Small intestine (tissue), 7 donors: ENCODE data around the gene SNAPC5. TPM values are rescaled to one million over a fixed set of nuclear protein-coding genes. Genes with fewer than 3 reads are reported as not detected.
"Not testable (repeated sequence)": the region's sequence is repeated elsewhere in the genome, so short reads cannot be mapped to it uniquely, and the experiment has no call there.

Source experiments
- DNase-seq, 2 donors: peaks; one replicate each; pipeline versions ENCODE4 v3.0.0 to v3.0.0-alpha.2; 2013
- FAIRE-seq: peaks from 2 replicates; lab custom pipeline; 2012; peaks lifted over from hg19 to GRCh38; lab: Jason Lieb, UNC
- H3K27ac ChIP-seq, 3 donors: one replicate each; pipeline ENCODE4 v1.5.1; 2013; ENCODE audit warnings: low read length in 2 of 3, mild to moderate bottlenecking in 2 of 3, control low read depth in 1 of 3, inconsistent platforms in 1 of 3, low read depth in 1 of 3, moderate library complexity in 1 of 3
- H3K27me3 ChIP-seq, 3 donors: one replicate each; pipeline ENCODE4 v1.6.1; 2013; ENCODE audit warnings: low read length in 3 of 3, inconsistent platforms in 1 of 3; ENCODE audit not compliant: control insufficient read depth in 3 of 3, insufficient read depth in 3 of 3
- H3K36me3 ChIP-seq, 3 donors: one replicate each; pipeline ENCODE4 v1.6.1; 2013; ENCODE audit warnings: low read length in 3 of 3, inconsistent platforms in 1 of 3, low read depth in 1 of 3, mild to moderate bottlenecking in 1 of 3, moderate library complexity in 1 of 3; ENCODE audit not compliant: control insufficient read depth in 3 of 3, insufficient read depth in 2 of 3
- H3K4me1 ChIP-seq, 3 donors: one replicate each; pipeline ENCODE4 v1.6.1; 2013; ENCODE audit warnings: low read length in 2 of 3, inconsistent platforms in 1 of 3, low read depth in 1 of 3, mild to moderate bottlenecking in 1 of 3, moderate library complexity in 1 of 3; ENCODE audit not compliant: control insufficient read depth in 3 of 3, insufficient read depth in 2 of 3
- H3K4me3 ChIP-seq, 3 donors: one replicate each; pipeline ENCODE4 v1.5.1; 2013; ENCODE audit warnings: low read length in 3 of 3, control low read depth in 1 of 3, inconsistent platforms in 1 of 3, low read depth in 1 of 3, mild to moderate bottlenecking in 1 of 3, moderate library complexity in 1 of 3
- H3K9me3 ChIP-seq, 2 donors: one replicate each; pipeline ENCODE4 v1.6.1; 2013; ENCODE audit warnings: low read depth in 1 of 2, low read length in 1 of 2; ENCODE audit not compliant: control insufficient read depth in 2 of 2, insufficient read depth in 1 of 2
- WGBS, 3 donors: extraction: QIAGEN DNeasy Blood & Tissue Kit; methylation state at CpG; one replicate each; pipeline ENCODE4 v1.1.7; 2013; 5-methylcytosine and 5-hydroxymethylcytosine counted together
- polyA plus RNA-seq, 4 donors: library from polyadenylated mRNA; stranded (reverse) in 3 of 4; unstranded in 1 of 4; fragments of 200-250 nt in 3 of 4; fragments of 120-200 nt in 1 of 4; gene quantifications; one replicate each; pipeline versions ENCODE4 v1.2.1 to v1.2.3, GENCODE V29; 2013
- donor health status: healthy with polysubstance abuse.
- donor health status: control.
- donor health status: control.
- donor health status: Bipolar disorder and iron deficiency.
- donor health status: healthy.

SNAPC5 gene
- polyA plus RNA-seq, 4 donors: 19.7 to 30.4 (median 26.1) TPM

GRCh38 chr15:66502491-66502890, 4.9 kb upstream of the SNAPC5 start:
- peaks cover 2 to 30% (median 5%) of the 10 kb centered on the region in 3 donors for H3K36me3 ChIP-seq
- no peak overlapping the region for H3K27ac ChIP-seq
- H3K9me3 ChIP-seq: no peaks in the 10 kb centered on the region
- no peaks in the 10 kb centered on the region for H3K27me3 ChIP-seq
- H3K4me1 ChIP-seq: peaks cover 0 to 16% (median 6%) of the 10 kb centered on the region in 3 donors
- DNase-seq: no peak
- 66 to 71% (median 66%) methylated on average over 10 of the region's 10 CpGs for WGBS, 3 donors
- H3K4me3 ChIP-seq: no peak overlapping the region
- no peak for FAIRE-seq

GRCh38 chr15:66500346-66500745, 2.8 kb upstream of the SNAPC5 start:
- H3K4me3 ChIP-seq, H3K27me3 ChIP-seq, H3K9me3 ChIP-seq, DNase-seq, H3K27ac ChIP-seq, FAIRE-seq: not testable (repeated sequence)
- Histone ChIP-seq H3K4me1 (peaks cover 0 to 32% (median 6%) of the 10 kb centered on the region in 3 donors), H3K36me3 (peaks cover 2 to 33% (median 5%) of the 10 kb centered on the region in 3 donors)
- 77 to 84% (median 81%) methylated on average over 7 of the region's 7 CpGs for WGBS, 3 donors

- Histone ChIP-seq H3K9me3 (no peaks in the 10 kb centered on the region), H3K4me1 (peaks cover 0 to 35% (median 6%) of the 10 kb centered on the region in 3 donors), H3K36me3 (peaks cover 2 to 33% (median 5%) of the 10 kb centered on the region in 3 donors), H3K27ac (peak overlapping the region in 2 of 3 donors; percentile 40 to 86), H3K4me3 (no peak overlapping the region), H3K27me3 (no peaks in the 10 kb centered on the region)
- WGBS, 3 donors: 49 to 62% (median 58%) methylated on average over 3 of the region's 3 CpGs
- peak in 1 of 2 donors; percentile 16 for DNase-seq
- no peak for FAIRE-seq
Measured at GRCh38 chr15:66498501-66499386, 1.2 kb upstream of the SNAPC5 start.

- 5 to 17% (median 12%) methylated on average over 17 of the region's 17 CpGs for WGBS, 3 donors
- Histone ChIP-seq H3K4me3 (peak overlapping the region; percentile 63 to 91 (median 90)), H3K4me1 (peaks cover 0 to 28% (median 0%) of the 10 kb centered on the region in 3 donors), H3K27me3 (no peaks in the 10 kb centered on the region), H3K36me3 (peaks cover 3 to 32% (median 5%) of the 10 kb centered on the region in 3 donors), H3K9me3 (no peaks in the 10 kb centered on the region), H3K27ac (peak overlapping the region; percentile 86 to 94 (median 88))
- FAIRE-seq (no peak), DNase-seq (peak in 1 of 2 donors; percentile 27)
Measured at GRCh38 chr15:66496951-66497501, 536 bp downstream of the SNAPC5 start.

GRCh38 chr15:66494262-66494661, 3.3 kb downstream of the SNAPC5 start:
- H3K27ac ChIP-seq: no peak overlapping the region
- peaks cover 0 to 1% of the 10 kb centered on the region in 2 donors for H3K9me3 ChIP-seq
- WGBS, 3 donors: 90 to 92% (median 92%) methylated on average over 2 of the region's 2 CpGs
- H3K27me3 ChIP-seq: no peaks in the 10 kb centered on the region
- no peak for DNase-seq
- peaks cover 0 to 28% (median 0%) of the 10 kb centered on the region in 3 donors for H3K4me1 ChIP-seq
- H3K4me3 ChIP-seq: no peak overlapping the region
- no peak for FAIRE-seq
- peaks cover 10 to 29% (median 15%) of the 10 kb centered on the region in 3 donors for H3K36me3 ChIP-seq

GRCh38 chr15:66491846-66492245, 5.7 kb downstream of the SNAPC5 start:
- WGBS, 3 donors: 89 to 98% (median 96%) methylated on average over 3 of the region's 3 CpGs
- DNase-seq (no peak), FAIRE-seq (no peak)
- Histone ChIP-seq H3K9me3 (peaks cover 0 to 1% of the 10 kb centered on the region in 2 donors), H3K4me1 (peaks cover 0 to 17% (median 0%) of the 10 kb centered on the region in 3 donors), H3K4me3 (no peak overlapping the region), H3K27me3 (no peaks in the 10 kb centered on the region), H3K27ac (no peak overlapping the region), H3K36me3 (peaks cover 19 to 42% (median 19%) of the 10 kb centered on the region in 3 donors)

- no peak for DNase-seq
- H3K4me3 ChIP-seq: no peak overlapping the region
- no peaks in the 10 kb centered on the region for H3K4me1 ChIP-seq
- peaks cover 23 to 57% (median 26%) of the 10 kb centered on the region in 3 donors for H3K36me3 ChIP-seq
- no peak for FAIRE-seq
- no peaks in the 10 kb centered on the region for H3K27me3 ChIP-seq
- peaks cover 0 to 1% of the 10 kb centered on the region in 2 donors for H3K9me3 ChIP-seq
- WGBS, 3 donors: 73 to 82% (median 78%) methylated on average over 6 of the region's 6 CpGs
- no peak overlapping the region for H3K27ac ChIP-seq
Measured at GRCh38 chr15:66489179-66489791, 8.3 kb downstream of the SNAPC5 start.

GRCh38 chr15:66488525-66488924, 9.0 kb downstream of the SNAPC5 start:
- FAIRE-seq: no peak
- peaks cover 23 to 58% (median 26%) of the 10 kb centered on the region in 3 donors for H3K36me3 ChIP-seq
- no peaks in the 10 kb centered on the region for H3K27me3 ChIP-seq
- no peak overlapping the region for H3K27ac ChIP-seq
- H3K4me3 ChIP-seq: no peak overlapping the region
- no peaks in the 10 kb centered on the region for H3K4me1 ChIP-seq
- peaks cover 0 to 1% of the 10 kb centered on the region in 2 donors for H3K9me3 ChIP-seq
- DNase-seq: no peak
- WGBS, 3 donors: 92 to 95% (median 93%) methylated on average over 5 of the region's 5 CpGs
